ENCODE results near the gene NFIX. TPM values are rescaled to one million over a fixed set of nuclear protein-coding genes. Genes with fewer than 3 reads are reported as not detected.

NFIX gene
- total and polyA plus RNA-seq, 9 of the 15 experiments (the other 6 are each of a cell fraction or from before 2014, with no cell fraction given): 0.28 to 26.8 (median 5.4) TPM

- TF ChIP-seq, protein P1, sequence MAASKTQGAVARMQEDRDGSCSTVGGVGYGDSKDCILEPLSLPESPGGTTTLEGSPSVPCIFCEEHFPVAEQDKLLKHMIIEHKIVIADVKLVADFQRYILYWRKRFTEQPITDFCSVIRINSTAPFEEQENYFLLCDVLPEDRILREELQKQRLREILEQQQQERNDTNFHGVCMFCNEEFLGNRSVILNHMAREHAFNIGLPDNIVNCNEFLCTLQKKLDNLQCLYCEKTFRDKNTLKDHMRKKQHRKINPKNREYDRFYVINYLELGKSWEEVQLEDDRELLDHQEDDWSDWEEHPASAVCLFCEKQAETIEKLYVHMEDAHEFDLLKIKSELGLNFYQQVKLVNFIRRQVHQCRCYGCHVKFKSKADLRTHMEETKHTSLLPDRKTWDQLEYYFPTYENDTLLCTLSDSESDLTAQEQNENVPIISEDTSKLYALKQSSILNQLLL (CRISPR knock-in tag; IDR thresholded peaks at IDR 0.05; ENCODE audit: borderline replicate concordance): no peak
- TF ChIP-seq, protein P2, sequence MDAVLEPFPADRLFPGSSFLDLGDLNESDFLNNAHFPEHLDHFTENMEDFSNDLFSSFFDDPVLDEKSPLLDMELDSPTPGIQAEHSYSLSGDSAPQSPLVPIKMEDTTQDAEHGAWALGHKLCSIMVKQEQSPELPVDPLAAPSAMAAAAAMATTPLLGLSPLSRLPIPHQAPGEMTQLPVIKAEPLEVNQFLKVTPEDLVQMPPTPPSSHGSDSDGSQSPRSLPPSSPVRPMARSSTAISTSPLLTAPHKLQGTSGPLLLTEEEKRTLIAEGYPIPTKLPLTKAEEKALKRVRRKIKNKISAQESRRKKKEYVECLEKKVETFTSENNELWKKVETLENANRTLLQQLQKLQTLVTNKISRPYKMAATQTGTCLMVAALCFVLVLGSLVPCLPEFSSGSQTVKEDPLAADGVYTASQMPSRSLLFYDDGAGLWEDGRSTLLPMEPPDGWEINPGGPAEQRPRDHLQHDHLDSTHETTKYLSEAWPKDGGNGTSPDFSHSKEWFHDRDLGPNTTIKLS (IDR thresholded peaks at IDR 0.05; ENCODE audit: borderline replicate concordance, low read depth): no peak
- no peak for TF ChIP-seq SNIP1 (IDR thresholded peaks at IDR 0.05; ENCODE audit: low read depth)
- peak; percentile 54 for TF ChIP-seq ZNF407 (IDR thresholded peaks at IDR 0.05; ENCODE audit: low read depth)
- TF ChIP-seq, protein P3, sequence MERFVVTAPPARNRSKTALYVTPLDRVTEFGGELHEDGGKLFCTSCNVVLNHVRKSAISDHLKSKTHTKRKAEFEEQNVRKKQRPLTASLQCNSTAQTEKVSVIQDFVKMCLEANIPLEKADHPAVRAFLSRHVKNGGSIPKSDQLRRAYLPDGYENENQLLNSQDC (CRISPR knock-in tag; IDR thresholded peaks at IDR 0.05): no peak
- no peak for TF ChIP-seq ZNF41 (CRISPR knock-in tag; conservative IDR thresholded peaks at IDR 0.05)
- no peak; the same call in 1 of the 2 replicates for TF ChIP-seq ZNF24 (IDR thresholded peaks at IDR 0.05)
- TF ChIP-seq ZBTB8A (IDR thresholded peaks at IDR 0.05; ENCODE audit: partially characterized antibody): no peak
- TF ChIP-seq ZNF212 (CRISPR knock-in tag; IDR thresholded peaks at IDR 0.05): no peak
- no peak for TF ChIP-seq RUNX1 (IDR thresholded peaks at IDR 0.05; ENCODE audit: low read depth)
- peak; percentile 68 for TF ChIP-seq TBP (optimal IDR thresholded peaks at IDR 0.05; ENCODE audit: low read depth, low read length)
- TF ChIP-seq, protein P4, sequence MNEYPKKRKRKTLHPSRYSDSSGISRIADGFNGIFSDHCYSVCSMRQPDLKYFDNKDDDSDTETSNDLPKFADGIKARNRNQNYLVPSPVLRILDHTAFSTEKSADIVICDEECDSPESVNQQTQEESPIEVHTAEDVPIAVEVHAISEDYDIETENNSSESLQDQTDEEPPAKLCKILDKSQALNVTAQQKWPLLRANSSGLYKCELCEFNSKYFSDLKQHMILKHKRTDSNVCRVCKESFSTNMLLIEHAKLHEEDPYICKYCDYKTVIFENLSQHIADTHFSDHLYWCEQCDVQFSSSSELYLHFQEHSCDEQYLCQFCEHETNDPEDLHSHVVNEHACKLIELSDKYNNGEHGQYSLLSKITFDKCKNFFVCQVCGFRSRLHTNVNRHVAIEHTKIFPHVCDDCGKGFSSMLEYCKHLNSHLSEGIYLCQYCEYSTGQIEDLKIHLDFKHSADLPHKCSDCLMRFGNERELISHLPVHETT (CRISPR knock-in tag; conservative IDR thresholded peaks at IDR 0.05 in 1 of 2, IDR thresholded peaks at IDR 0.05 in 1 of 2): 0 out of 4 replicates have a peak, but pooled peaks of 1 of the 2 experiments have one; percentile 45
- no peak for TF ChIP-seq TEAD1 (CRISPR knock-in tag; IDR thresholded peaks at IDR 0.05)
- TF ChIP-seq ZNF511 (CRISPR knock-in tag; IDR thresholded peaks at IDR 0.05): no peak
Measured at GRCh38 chr19:13117772-13118423, 122.6 kb downstream of the NFIX start, which contains the start of gene NACC1 (continued).
